Liver (tissue), 9 donors: ENCODE results near the gene PCBP2. TPM values are rescaled to one million over a fixed set of nuclear protein-coding genes. Genes with fewer than 3 reads are reported as not detected.

Experiments used
- DNase-seq: peaks from one replicate; pipeline ENCODE4 v3.0.0-alpha.2; 2017; ENCODE audit warnings: low spot score
- H3K27ac ChIP-seq, 2 donors: one replicate each; pipeline ENCODE4 v1.7.0; 2013; ENCODE audit warnings: inconsistent platforms in 2 of 2, low read length in 2 of 2, control low read depth in 1 of 2, low read depth in 1 of 2, mild to moderate bottlenecking in 1 of 2
- H3K27me3 ChIP-seq, 4 donors: one replicate each; pipeline versions ENCODE4 v1.6.1 to v1.7.0; 2013; ENCODE audit warnings: low read length in 3 of 4, inconsistent platforms in 1 of 4, mild to moderate bottlenecking in 1 of 4, moderate library complexity in 1 of 4; ENCODE audit not compliant: control insufficient read depth in 4 of 4, insufficient read depth in 4 of 4
- H3K36me3 ChIP-seq, 4 donors: one replicate each; pipeline versions ENCODE4 v1.6.1 to v1.7.0; 2013; ENCODE audit warnings: low read length in 3 of 4, mild to moderate bottlenecking in 3 of 4, low read depth in 1 of 4, moderate library complexity in 1 of 4; ENCODE audit not compliant: control insufficient read depth in 4 of 4, insufficient read depth in 3 of 4
- H3K4me1 ChIP-seq, 4 donors: one replicate each; pipeline versions ENCODE4 v1.6.1 to v1.7.0; 2013; ENCODE audit warnings: low read length in 3 of 4, mild to moderate bottlenecking in 3 of 4, moderate library complexity in 1 of 4; ENCODE audit not compliant: control insufficient read depth in 4 of 4, insufficient read depth in 4 of 4
- H3K4me3 ChIP-seq, 3 donors: one replicate each; pipeline versions ENCODE4 v1.6.1 to v1.7.0; 2013; ENCODE audit warnings: low read length in 3 of 3, control low read depth in 1 of 3, low read depth in 1 of 3, mild to moderate bottlenecking in 1 of 3
- H3K9ac ChIP-seq, 2 donors: one replicate each; pipeline ENCODE4 v1.7.0; 2013; ENCODE audit warnings: low read length in 2 of 2, mild to moderate bottlenecking in 2 of 2, moderate library complexity in 2 of 2, control low read depth in 1 of 2, low read depth in 1 of 2
- H3K9me3 ChIP-seq, 4 donors: one replicate each; pipeline versions ENCODE4 v1.6.1 to v1.7.0; 2013; ENCODE audit warnings: low read length in 3 of 4; ENCODE audit not compliant: control insufficient read depth in 4 of 4
- CTCF ChIP-seq: fragments of 150-350 bp; IDR thresholded peaks from 2 replicates; pipeline ENCODE4 v1.5.1; 2017; ENCODE audit warnings: improper control_type of control experiment, low read depth, low read length; ENCODE audit not compliant: missing input control
- FOXA2 ChIP-seq: IDR thresholded peaks from 2 replicates; pipeline ENCODE4 v1.6.1; 2016; ENCODE audit warnings: antibody characterized with exemption
- GABPA ChIP-seq, 2 donors: IDR thresholded peaks in 1 of 2; conservative IDR thresholded peaks in 1 of 2; 2 replicates each; pipeline ENCODE4 v1.6.1; 2016; ENCODE audit warnings: antibody characterized with exemption in 2 of 2, mild to moderate bottlenecking in 1 of 2, moderate library complexity in 1 of 2
- HNF4A ChIP-seq, 2 donors: conservative IDR thresholded peaks; 2 replicates each; pipeline ENCODE4 v1.6.1; 2016; ENCODE audit warnings: antibody characterized with exemption in 2 of 2, mild to moderate bottlenecking in 2 of 2
- HNF4G ChIP-seq: IDR thresholded peaks from 2 replicates; pipeline ENCODE4 v1.6.1; 2016; ENCODE audit warnings: antibody characterized with exemption
- JUND ChIP-seq, 2 donors: IDR thresholded peaks; 2 replicates each; pipeline ENCODE4 v1.6.1; 2016; ENCODE audit warnings: antibody characterized with exemption in 2 of 2
- MAX ChIP-seq: IDR thresholded peaks from 2 replicates; pipeline ENCODE4 v1.6.1; 2016; ENCODE audit warnings: antibody characterized with exemption
- NR2F2 ChIP-seq: IDR thresholded peaks from 2 replicates; pipeline ENCODE4 v1.6.1; 2016; ENCODE audit warnings: antibody characterized with exemption
- REST ChIP-seq: IDR thresholded peaks from 2 replicates; pipeline ENCODE4 v1.6.1; 2016; ENCODE audit warnings: antibody characterized with exemption, mild to moderate bottlenecking
- RXRA ChIP-seq, 2 donors: IDR thresholded peaks; 2 replicates each; pipeline ENCODE4 v1.6.1; 2017 to 2018; ENCODE audit warnings: antibody characterized with exemption in 2 of 2, mild to moderate bottlenecking in 1 of 2
- SP1 ChIP-seq: IDR thresholded peaks from 2 replicates; pipeline ENCODE4 v1.6.1; 2018; ENCODE audit warnings: antibody characterized with exemption, mild to moderate bottlenecking
- TAF1 ChIP-seq: conservative IDR thresholded peaks from 2 replicates; pipeline ENCODE4 v1.6.1; 2016; ENCODE audit warnings: antibody characterized with exemption, mild to moderate bottlenecking
- YY1 ChIP-seq: IDR thresholded peaks from 2 replicates; pipeline ENCODE4 v1.6.1; 2016; ENCODE audit warnings: antibody characterized with exemption, mild to moderate bottlenecking
- ZBTB33 ChIP-seq: IDR thresholded peaks from 2 replicates; pipeline ENCODE4 v1.6.1; 2016; ENCODE audit warnings: antibody characterized with exemption
- WGBS: extraction: QIAGEN DNeasy Blood & Tissue Kit; methylation state at CpG from one replicate; pipeline ENCODE4 v1.1.7; 2013; 5-methylcytosine and 5-hydroxymethylcytosine counted together
- polyA plus RNA-seq, 2 donors: library from polyadenylated mRNA; stranded (reverse) in 1 of 2; unstranded in 1 of 2; fragments of 200-250 nt in 1 of 2; fragments of >200 nt in 1 of 2; fragmentation: Nextera tagmentation in 1 of 2; extraction: Ambion mirVana in 1 of 2; gene quantifications; one replicate each; pipeline versions ENCODE4 v1.2.1 to v1.2.3, GENCODE V29; 2013 to 2015
- total RNA-seq, 2 donors: library from RNA; depleted of rRNA; stranded (reverse); fragments of >200 nt; gene quantifications; one replicate each; pipeline ENCODE4 v1.2.3, GENCODE V29; 2014
- TF ChIP-seq, protein P1 (sequence below): IDR thresholded peaks from 2 replicates; pipeline ENCODE4 v1.6.1; 2016; ENCODE audit warnings: antibody characterized with exemption
- donor health status: healthy.
- donor health status: healthy.
- donor health status: healthy.
- donor health status: healthy.
- donor health status: healthy.

Gene PCBP2
- total and polyA plus RNA-seq, 4 donors = 130 to 377 (median 223) TPM

- H3K4me1 ChIP-seq = no peaks in the 10 kb centered on the region
- H3K9me3 ChIP-seq = no peaks in the 10 kb centered on the region
- H3K27ac ChIP-seq = no peak overlapping the region
- peaks cover 0 to 30% (median 17%) of the 10 kb centered on the region in 4 donors for H3K36me3 ChIP-seq
- no peaks in the 10 kb centered on the region for H3K27me3 ChIP-seq
- WGBS = 96% methylated on average over 10 of the region's 10 CpGs
- H3K4me3 ChIP-seq = no peak overlapping the region
- TF ChIP-seq JUND (IDR thresholded peaks at IDR 0.05) = no peak
- H3K9ac ChIP-seq = no peak overlapping the region
- DNase-seq = no peak
Measured at GRCh38 chr12:53485955-53486735, 34.2 kb downstream of the PCBP2 start.

GRCh38 chr12:53486736-53487487 is 35.0 kb downstream of the PCBP2 start:
- Histone ChIP-seq H3K9me3 (no peaks in the 10 kb centered on the region), H3K4me1 (no peaks in the 10 kb centered on the region), H3K27ac (no peak overlapping the region), H3K4me3 (no peak overlapping the region), H3K9ac (no peak overlapping the region), H3K36me3 (peaks cover 0 to 25% (median 13%) of the 10 kb centered on the region in 4 donors), H3K27me3 (no peaks in the 10 kb centered on the region)
- TF ChIP-seq JUND (IDR thresholded peaks at IDR 0.05) = no peak
- TF ChIP-seq GABPA (IDR thresholded peaks at IDR 0.05 in 1 of 2, conservative IDR thresholded peaks at IDR 0.05 in 1 of 2) = no peak
- no peak for TF ChIP-seq RXRA (IDR thresholded peaks at IDR 0.05)
- no peak for TF ChIP-seq NR2F2
- TF ChIP-seq HNF4A (conservative IDR thresholded peaks at IDR 0.05) = no peak
- TF ChIP-seq TAF1 = no peak
- TF ChIP-seq FOXA2 = no peak
- no peak for TF ChIP-seq HNF4G
- no peak for TF ChIP-seq ZBTB33
- TF ChIP-seq, protein P1, sequence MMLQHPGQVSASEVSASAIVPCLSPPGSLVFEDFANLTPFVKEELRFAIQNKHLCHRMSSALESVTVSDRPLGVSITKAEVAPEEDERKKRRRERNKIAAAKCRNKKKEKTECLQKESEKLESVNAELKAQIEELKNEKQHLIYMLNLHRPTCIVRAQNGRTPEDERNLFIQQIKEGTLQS = no peak
- TF ChIP-seq REST = no peak
- TF ChIP-seq CTCF = no peak
- no peak for TF ChIP-seq MAX
- no peak for TF ChIP-seq SP1
- no peak for TF ChIP-seq YY1
- 91% methylated on average over 17 of the region's 17 CpGs for WGBS
- DNase-seq = no peak
